NOMO-1 treated with dmso at 0.1 percent for 144 hours (cell line): ENCODE data around the gene SPATA13.
"Not testable (repeated sequence)": the region's sequence is repeated elsewhere in the genome, so short reads cannot be mapped to it uniquely, and the experiment has no call there.

Experiments
- DNase-seq: peaks from one replicate; lab custom pipeline; 2025; ENCODE audit not compliant: unreplicated experiment; lab: John Stamatoyannopoulos, UW

Gene SPATA13

GRCh38 chr13:24160458-24161009 is at the start of gene SPATA13:
SPATA13 (plus strand) TSS chr13:24160720; CDS start chr13:24222930, 62,210 bp downstream.
- peak; percentile 76 for DNase-seq

GRCh38 chr13:24112791-24113190 is 47.7 kb upstream of the SPATA13 start:
- no peak for DNase-seq

GRCh38 chr13:24115671-24116070 is 44.8 kb upstream of the SPATA13 start:
- DNase-seq, result no peak

- DNase-seq, result no peak
Observed at GRCh38 chr13:24116131-24116530, 44.4 kb upstream of the SPATA13 start.

- no peak for DNase-seq
Observed at GRCh38 chr13:24118576-24118975, 41.9 kb upstream of the SPATA13 start.

- no peak for DNase-seq
Observed at GRCh38 chr13:24119626-24120508, 40.7 kb upstream of the SPATA13 start.

- not testable (repeated sequence) for DNase-seq
Observed at GRCh38 chr13:24122045-24122444, 38.5 kb upstream of the SPATA13 start.

GRCh38 chr13:24122569-24122968 is 38.0 kb upstream of the SPATA13 start:
- no peak for DNase-seq

GRCh38 chr13:24123761-24124160 is 36.8 kb upstream of the SPATA13 start:
- no peak for DNase-seq

GRCh38 chr13:24124789-24125476 is 35.6 kb upstream of the SPATA13 start:
- DNase-seq, result peak; percentile 39

- no peak for DNase-seq
Observed at GRCh38 chr13:24127116-24127631, 33.3 kb upstream of the SPATA13 start.

GRCh38 chr13:24128112-24128511 is 32.4 kb upstream of the SPATA13 start:
- DNase-seq, result no peak

GRCh38 chr13:24128962-24129361 is 31.6 kb upstream of the SPATA13 start:
- no peak for DNase-seq

- no peak for DNase-seq
Observed at GRCh38 chr13:24129914-24130774, 30.4 kb upstream of the SPATA13 start.

GRCh38 chr13:24131749-24132148 is 28.8 kb upstream of the SPATA13 start:
- DNase-seq, result no peak

GRCh38 chr13:24133021-24133795 is 27.3 kb upstream of the SPATA13 start:
- no peak for DNase-seq

GRCh38 chr13:24134231-24134630 is 26.3 kb upstream of the SPATA13 start:
- DNase-seq, result no peak

- no peak for DNase-seq
Observed at GRCh38 chr13:24134757-24135156, 25.8 kb upstream of the SPATA13 start.

GRCh38 chr13:24135674-24136300 is 24.7 kb upstream of the SPATA13 start:
- DNase-seq, result no peak
